Neural cell (in vitro differentiated cells): ENCODE measurements around the gene CAST. TPM values are rescaled to one million over a fixed set of nuclear protein-coding genes. Genes with fewer than 3 reads are reported as not detected.

Source experiments
- H2AFZ ChIP-seq: fragments of 200-600, 300-800 bp; sonication (generic), shearing (Covaris generic); 2 replicates; pipeline ENCODE4 v1.6.0; 2014; ENCODE audit warnings: low read depth, mild to moderate bottlenecking, antibody characterized with exemption, low read length, moderate library complexity
- H3F3A ChIP-seq: fragments of 200-600 bp; shearing (Covaris generic); 2 replicates; pipeline ENCODE4 v1.6.1; 2016; ENCODE audit warnings: mild to moderate bottlenecking, moderate library complexity, mixed read lengths, antibody characterized with exemption, low read length; ENCODE audit not compliant: insufficient read depth, poor library complexity, severe bottlenecking
- H3K27ac ChIP-seq: fragments of 200-600, 300-800 bp; sonication (generic), shearing (Covaris generic); 2 replicates; pipeline ENCODE4 v1.5.1; 2014; ENCODE audit warnings: mild to moderate bottlenecking, low read length, moderate library complexity
- H3K27me3 ChIP-seq: fragments of 300-800, 200-600 bp; sonication (generic), shearing (Covaris generic); 2 replicates; pipeline ENCODE4 v1.6.0; 2014; ENCODE audit warnings: mild to moderate bottlenecking, low read depth, low read length, moderate library complexity; ENCODE audit not compliant: insufficient read depth
- H3K36me3 ChIP-seq: fragments of 300-800, 200-600 bp; sonication (generic), shearing (Covaris generic); 2 replicates; pipeline ENCODE4 v1.5.1; 2014; ENCODE audit warnings: mild to moderate bottlenecking, antibody characterized with exemption, low read length, moderate library complexity; ENCODE audit not compliant: insufficient read depth
- H3K4me2 ChIP-seq: fragments of 300-800, 200-600 bp; sonication (generic), shearing (Covaris generic); 2 replicates; pipeline ENCODE4 v1.6.0; 2014; ENCODE audit warnings: mild to moderate bottlenecking, low read length
- H3K4me3 ChIP-seq: fragments of 300-800, 200-600 bp; sonication (generic), shearing (Covaris generic); 2 replicates; pipeline ENCODE4 v1.5.1; 2014; ENCODE audit warnings: mild to moderate bottlenecking, low read length, moderate library complexity
- H3K79me2 ChIP-seq: fragments of 200-600 bp; shearing (Covaris generic); replicated peaks from 2 replicates; pipeline ENCODE4 v1.6.0; 2014; ENCODE audit warnings: mild to moderate bottlenecking, low read length, moderate library complexity; ENCODE audit not compliant: insufficient read depth
- H3K9ac ChIP-seq: fragments of 300-800, 200-600 bp; sonication (generic), shearing (Covaris generic); 2 replicates; pipeline ENCODE4 v1.6.1; 2016; ENCODE audit warnings: mild to moderate bottlenecking, low read length, mixed read lengths
- H3K9me2 ChIP-seq: fragments of 200-600 bp; shearing (Covaris generic); 2 replicates; pipeline ENCODE4 v1.6.1; 2016; ENCODE audit warnings: mild to moderate bottlenecking, low read length, mixed read lengths; ENCODE audit not compliant: insufficient read depth
- H3K9me3 ChIP-seq: fragments of 200-600, 300-800 bp; sonication (generic), shearing (Covaris generic); 2 replicates; pipeline ENCODE4 v1.6.1; 2016; ENCODE audit warnings: mild to moderate bottlenecking, mixed run types, low read length, moderate library complexity, mixed read lengths
- H4K20me1 ChIP-seq: fragments of 200-600 bp; shearing (Covaris generic); 2 replicates; pipeline ENCODE4 v1.6.1; 2016; ENCODE audit warnings: mild to moderate bottlenecking, mixed run types; ENCODE audit not compliant: insufficient read depth
- CTCF ChIP-seq: fragments of 450-650 bp; IDR thresholded peaks from 2 replicates; pipeline ENCODE4 v1.5.1; 2014; ENCODE audit warnings: antibody characterized with exemption, mild to moderate bottlenecking, moderate library complexity; ENCODE audit not compliant: poor library complexity, severe bottlenecking
- EP300 ChIP-seq: fragments of 450-650 bp; conservative IDR thresholded peaks from 2 replicates; pipeline ENCODE4 v1.6.1; 2014; ENCODE audit warnings: antibody characterized with exemption, mild to moderate bottlenecking, moderate library complexity; ENCODE audit not compliant: poor library complexity, severe bottlenecking
- EZH2 ChIP-seq: fragments of 200-600, 300-800 bp; shearing (Covaris generic), sonication (generic); IDR thresholded peaks from 2 replicates; pipeline ENCODE4 v1.6.1; 2014; ENCODE audit warnings: antibody characterized with exemption, low read length, borderline replicate concordance, mild to moderate bottlenecking; ENCODE audit not compliant: insufficient read depth, poor library complexity, severe bottlenecking
- MXI1 ChIP-seq: fragments of 450-650 bp; conservative IDR thresholded peaks from 2 replicates; pipeline ENCODE4 v1.6.1; 2014; ENCODE audit warnings: antibody characterized with exemption, mild to moderate bottlenecking; ENCODE audit not compliant: poor library complexity, severe bottlenecking
- POLR2AphosphoS5 ChIP-seq: IDR thresholded peaks from 2 replicates; pipeline ENCODE4 v1.6.1; 2012
- RAD21 ChIP-seq: fragments of 450-650 bp; conservative IDR thresholded peaks from 2 replicates; pipeline ENCODE4 v1.6.1; 2014; ENCODE audit warnings: antibody characterized with exemption, mild to moderate bottlenecking, moderate library complexity
- REST ChIP-seq: IDR thresholded peaks from 2 replicates; pipeline ENCODE4 v1.6.1; 2012; ENCODE audit warnings: borderline replicate concordance
- SMC3 ChIP-seq: fragments of 450-650 bp; conservative IDR thresholded peaks from 2 replicates; pipeline ENCODE4 v1.6.1; 2014; ENCODE audit warnings: antibody characterized with exemption, mild to moderate bottlenecking, moderate library complexity; ENCODE audit not compliant: poor library complexity
- TAF1 ChIP-seq: IDR thresholded peaks from 2 replicates; pipeline ENCODE4 v1.6.1; 2012; ENCODE audit warnings: low read depth
- polyA plus RNA-seq: library from polyadenylated mRNA; depleted of rRNA; stranded (reverse); fragments of >200 nt; gene quantifications from 2 replicates; pipeline ENCODE4 v1.2.3, GENCODE V29; 2014

CAST gene
- polyA plus RNA-seq, 1 donor from 2014 or later = 8.4 TPM

- H3K27ac ChIP-seq = no peak overlapping the region
- H3K9ac ChIP-seq = no peak overlapping the region
- H3K27me3 ChIP-seq = no peaks in the 10 kb centered on the region
- no peaks in the 10 kb centered on the region for H3K79me2 ChIP-seq
- H3F3A ChIP-seq = no peaks in the 10 kb centered on the region
- no peak overlapping the region for H3K4me2 ChIP-seq
- no peak overlapping the region for H2AFZ ChIP-seq
- TF ChIP-seq RAD21 = no peak
- no peak for TF ChIP-seq REST
- TF ChIP-seq EZH2 = no peak
- TF ChIP-seq SMC3 = no peak
- TF ChIP-seq TAF1 = no peak
- no peak for TF ChIP-seq EP300
- TF ChIP-seq CTCF = no peak
- H4K20me1 ChIP-seq = no peaks in the 10 kb centered on the region
- H3K9me2 ChIP-seq = no peaks in the 10 kb centered on the region
- H3K36me3 ChIP-seq = no peaks in the 10 kb centered on the region
- no peaks in the 10 kb centered on the region for H3K9me3 ChIP-seq
- no peak overlapping the region for H3K4me3 ChIP-seq
These were observed 90.8 kb downstream of the CAST start for GRCh38 chr5:96753017-96753397.

- H3K9me2 ChIP-seq = no peaks in the 10 kb centered on the region
- H3K79me2 ChIP-seq = no peaks in the 10 kb centered on the region
- TF ChIP-seq RAD21 = no peak
- no peak for TF ChIP-seq EZH2
- no peak for TF ChIP-seq EP300
- TF ChIP-seq REST = no peak
- no peak for TF ChIP-seq POLR2AphosphoS5
- TF ChIP-seq SMC3 = no peak
- no peak for TF ChIP-seq CTCF
- TF ChIP-seq MXI1 = no peak
- no peak for TF ChIP-seq TAF1
- no peak overlapping the region for H2AFZ ChIP-seq
- no peaks in the 10 kb centered on the region for H4K20me1 ChIP-seq
- H3K9ac ChIP-seq = no peak overlapping the region
- H3K36me3 ChIP-seq = no peaks in the 10 kb centered on the region
- no peaks in the 10 kb centered on the region for H3K9me3 ChIP-seq
- no peak overlapping the region for H3K4me2 ChIP-seq
- H3F3A ChIP-seq = no peaks in the 10 kb centered on the region
- H3K27ac ChIP-seq = no peak overlapping the region
- no peak overlapping the region for H3K4me3 ChIP-seq
- no peaks in the 10 kb centered on the region for H3K27me3 ChIP-seq
These were observed 91.7 kb downstream of the CAST start for GRCh38 chr5:96753848-96754247.
